ENCODE results near the gene BCL6.

BCL6 gene

DNA sequence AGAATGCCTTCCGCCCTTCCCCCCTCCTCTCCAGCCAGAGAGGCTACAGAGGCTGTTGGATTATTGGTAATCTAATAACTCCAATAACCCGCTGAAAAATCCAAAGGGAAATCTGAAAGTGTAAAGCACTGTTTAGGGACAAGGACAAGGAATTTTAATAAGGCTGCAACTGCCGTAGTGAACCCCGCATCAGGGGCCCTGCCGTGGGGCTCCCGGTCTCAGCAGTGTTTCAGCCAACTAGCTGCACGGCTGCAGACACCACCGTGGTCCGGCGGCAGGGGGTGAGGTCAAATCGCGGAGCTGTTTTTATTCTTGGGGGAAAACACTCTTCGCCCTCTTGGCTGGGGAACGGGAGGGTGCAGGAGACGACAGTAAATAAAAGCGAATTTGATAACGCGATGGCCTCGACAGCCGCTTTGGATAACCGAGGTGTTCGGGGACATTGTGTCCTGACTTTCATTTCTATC is 6.1 kb downstream of the BCL6 start:
- ATAC-seq, result peak; percentile 6
- TF ChIP-seq ZFP3 (CRISPR knock-in tag; IDR thresholded peaks at IDR 0.05), result no peak
- TF ChIP-seq, protein P1, sequence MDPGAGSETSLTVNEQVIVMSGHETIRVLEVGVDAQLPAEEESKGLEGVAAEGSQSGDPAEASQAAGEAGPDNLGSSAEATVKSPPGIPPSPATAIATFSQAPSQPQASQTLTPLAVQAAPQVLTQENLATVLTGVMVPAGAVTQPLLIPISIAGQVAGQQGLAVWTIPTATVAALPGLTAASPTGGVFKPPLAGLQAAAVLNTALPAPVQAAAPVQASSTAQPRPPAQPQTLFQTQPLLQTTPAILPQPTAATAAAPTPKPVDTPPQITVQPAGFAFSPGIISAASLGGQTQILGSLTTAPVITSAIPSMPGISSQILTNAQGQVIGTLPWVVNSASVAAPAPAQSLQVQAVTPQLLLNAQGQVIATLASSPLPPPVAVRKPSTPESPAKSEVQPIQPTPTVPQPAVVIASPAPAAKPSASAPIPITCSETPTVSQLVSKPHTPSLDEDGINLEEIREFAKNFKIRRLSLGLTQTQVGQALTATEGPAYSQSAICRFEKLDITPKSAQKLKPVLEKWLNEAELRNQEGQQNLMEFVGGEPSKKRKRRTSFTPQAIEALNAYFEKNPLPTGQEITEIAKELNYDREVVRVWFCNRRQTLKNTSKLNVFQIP (CRISPR knock-in tag; IDR thresholded peaks at IDR 0.05; ENCODE audit: borderline replicate concordance, low read depth), result no peak
- TF ChIP-seq SNAI2 (CRISPR knock-in tag; IDR thresholded peaks at IDR 0.05), result no peak

DNA sequence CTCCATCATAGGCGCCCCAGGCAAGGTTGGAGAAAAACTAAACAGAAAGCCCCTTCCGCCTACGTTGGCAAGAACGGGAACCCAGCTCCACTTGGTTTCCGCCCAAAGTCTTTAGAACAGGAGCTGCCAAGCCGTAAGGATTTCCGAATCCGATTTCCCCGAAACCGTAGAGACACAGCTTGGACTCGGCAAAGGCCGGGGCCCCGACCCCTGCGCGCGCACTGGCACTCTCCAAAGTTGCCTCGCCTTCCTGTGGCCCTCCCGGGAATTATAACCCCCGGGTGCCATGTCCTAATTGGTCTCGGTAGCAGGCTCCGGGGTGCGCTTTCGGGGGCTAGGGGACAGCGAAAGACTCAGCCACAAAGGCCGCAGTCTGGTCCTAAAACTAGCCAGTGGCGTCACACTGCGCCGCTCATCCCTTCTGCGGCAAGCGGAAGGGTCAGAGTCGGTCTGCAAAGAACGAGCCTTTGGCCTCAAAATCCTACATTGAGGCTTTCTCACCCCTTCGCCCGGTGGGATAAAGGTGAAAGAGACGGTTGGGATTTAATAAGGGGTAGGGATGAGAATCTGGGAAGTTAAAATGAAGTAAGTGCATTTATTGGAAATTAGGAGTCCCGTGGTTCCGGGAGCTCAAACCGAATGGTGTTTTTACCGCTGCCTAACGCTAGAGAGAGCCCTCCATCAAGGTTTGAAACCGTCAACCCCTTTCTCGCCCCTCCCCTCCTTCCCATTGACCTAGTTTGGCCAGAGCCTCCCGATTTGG is 6.8 kb downstream of the BCL6 start:
- ATAC-seq, result peak; percentile 55
- TF ChIP-seq ZNF565 (CRISPR knock-in tag; conservative IDR thresholded peaks at IDR 0.05; ENCODE audit: low read depth) (no peak), ZFP30 (CRISPR knock-in tag; IDR thresholded peaks at IDR 0.05) (no peak), ARNTL (CRISPR knock-in tag; IDR thresholded peaks at IDR 0.05; ENCODE audit: borderline replicate concordance, low read depth) (no peak), CSDC2 (CRISPR knock-in tag; IDR thresholded peaks at IDR 0.05) (no peak), ISL1 (CRISPR knock-in tag; IDR thresholded peaks at IDR 0.05) (no peak), OSR1 (CRISPR knock-in tag; IDR thresholded peaks at IDR 0.05) (no peak), BACH2 (CRISPR knock-in tag; IDR thresholded peaks at IDR 0.05; ENCODE audit: borderline replicate concordance) (no peak), ZC3H10 (CRISPR knock-in tag; IDR thresholded peaks at IDR 0.05) (no peak), ESRRG (CRISPR knock-in tag; IDR thresholded peaks at IDR 0.05) (no peak), SNAI2 (CRISPR knock-in tag; IDR thresholded peaks at IDR 0.05) (no peak), RARB (CRISPR knock-in tag; IDR thresholded peaks at IDR 0.05) (no peak)
- TF ChIP-seq, protein P2, sequence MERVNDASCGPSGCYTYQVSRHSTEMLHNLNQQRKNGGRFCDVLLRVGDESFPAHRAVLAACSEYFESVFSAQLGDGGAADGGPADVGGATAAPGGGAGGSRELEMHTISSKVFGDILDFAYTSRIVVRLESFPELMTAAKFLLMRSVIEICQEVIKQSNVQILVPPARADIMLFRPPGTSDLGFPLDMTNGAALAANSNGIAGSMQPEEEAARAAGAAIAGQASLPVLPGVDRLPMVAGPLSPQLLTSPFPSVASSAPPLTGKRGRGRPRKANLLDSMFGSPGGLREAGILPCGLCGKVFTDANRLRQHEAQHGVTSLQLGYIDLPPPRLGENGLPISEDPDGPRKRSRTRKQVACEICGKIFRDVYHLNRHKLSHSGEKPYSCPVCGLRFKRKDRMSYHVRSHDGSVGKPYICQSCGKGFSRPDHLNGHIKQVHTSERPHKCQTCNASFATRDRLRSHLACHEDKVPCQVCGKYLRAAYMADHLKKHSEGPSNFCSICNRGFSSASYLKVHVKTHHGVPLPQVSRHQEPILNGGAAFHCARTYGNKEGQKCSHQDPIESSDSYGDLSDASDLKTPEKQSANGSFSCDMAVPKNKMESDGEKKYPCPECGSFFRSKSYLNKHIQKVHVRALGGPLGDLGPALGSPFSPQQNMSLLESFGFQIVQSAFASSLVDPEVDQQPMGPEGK (CRISPR knock-in tag; IDR thresholded peaks at IDR 0.05; ENCODE audit: borderline replicate concordance), result no peak

DNA sequence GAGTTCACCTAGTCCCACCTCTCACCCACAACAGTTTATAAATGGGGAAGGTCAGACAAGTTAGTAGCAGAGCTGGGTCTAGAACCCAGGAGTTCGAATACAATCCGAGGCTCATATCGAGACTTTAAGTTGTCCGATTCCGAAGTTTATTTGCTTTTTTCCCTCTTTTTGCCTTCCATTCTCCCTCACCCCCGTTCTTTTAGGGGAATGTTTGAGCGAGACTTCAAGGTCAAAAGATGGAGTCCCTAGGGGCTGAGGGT is 7.3 kb downstream of the BCL6 start:
- ATAC-seq, result no peak
- TF ChIP-seq, protein P3, sequence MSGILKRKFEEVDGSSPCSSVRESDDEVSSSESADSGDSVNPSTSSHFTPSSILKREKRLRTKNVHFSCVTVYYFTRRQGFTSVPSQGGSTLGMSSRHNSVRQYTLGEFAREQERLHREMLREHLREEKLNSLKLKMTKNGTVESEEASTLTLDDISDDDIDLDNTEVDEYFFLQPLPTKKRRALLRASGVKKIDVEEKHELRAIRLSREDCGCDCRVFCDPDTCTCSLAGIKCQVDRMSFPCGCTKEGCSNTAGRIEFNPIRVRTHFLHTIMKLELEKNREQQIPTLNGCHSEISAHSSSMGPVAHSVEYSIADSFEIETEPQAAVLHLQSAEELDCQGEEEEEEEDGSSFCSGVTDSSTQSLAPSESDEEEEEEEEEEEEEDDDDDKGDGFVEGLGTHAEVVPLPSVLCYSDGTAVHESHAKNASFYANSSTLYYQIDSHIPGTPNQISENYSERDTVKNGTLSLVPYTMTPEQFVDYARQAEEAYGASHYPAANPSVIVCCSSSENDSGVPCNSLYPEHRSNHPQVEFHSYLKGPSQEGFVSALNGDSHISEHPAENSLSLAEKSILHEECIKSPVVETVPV (CRISPR knock-in tag; IDR thresholded peaks at IDR 0.05), result no peak
- TF ChIP-seq ESRRG (CRISPR knock-in tag; IDR thresholded peaks at IDR 0.05) (no peak), RARB (CRISPR knock-in tag; IDR thresholded peaks at IDR 0.05) (no peak), ZNF8 (CRISPR knock-in tag; IDR thresholded peaks at IDR 0.05) (no peak), ZNF565 (CRISPR knock-in tag; conservative IDR thresholded peaks at IDR 0.05; ENCODE audit: low read depth) (no peak), ARNTL (CRISPR knock-in tag; IDR thresholded peaks at IDR 0.05; ENCODE audit: borderline replicate concordance, low read depth) (no peak), ZNF70 (CRISPR knock-in tag; IDR thresholded peaks at IDR 0.05) (no peak), TOX (CRISPR knock-in tag; IDR thresholded peaks at IDR 0.05; ENCODE audit: borderline replicate concordance) (no peak), SNAI2 (CRISPR knock-in tag; IDR thresholded peaks at IDR 0.05) (no peak), ISL1 (CRISPR knock-in tag; IDR thresholded peaks at IDR 0.05) (no peak), ZFP30 (CRISPR knock-in tag; IDR thresholded peaks at IDR 0.05) (no peak), ZFP3 (CRISPR knock-in tag; IDR thresholded peaks at IDR 0.05) (no peak), PPARA (CRISPR knock-in tag; IDR thresholded peaks at IDR 0.05; ENCODE audit: borderline replicate concordance) (no peak), OSR1 (CRISPR knock-in tag; IDR thresholded peaks at IDR 0.05) (no peak)
- TF ChIP-seq, protein P2 (CRISPR knock-in tag; IDR thresholded peaks at IDR 0.05; ENCODE audit: borderline replicate concordance), result no peak
- TF ChIP-seq, protein P4, sequence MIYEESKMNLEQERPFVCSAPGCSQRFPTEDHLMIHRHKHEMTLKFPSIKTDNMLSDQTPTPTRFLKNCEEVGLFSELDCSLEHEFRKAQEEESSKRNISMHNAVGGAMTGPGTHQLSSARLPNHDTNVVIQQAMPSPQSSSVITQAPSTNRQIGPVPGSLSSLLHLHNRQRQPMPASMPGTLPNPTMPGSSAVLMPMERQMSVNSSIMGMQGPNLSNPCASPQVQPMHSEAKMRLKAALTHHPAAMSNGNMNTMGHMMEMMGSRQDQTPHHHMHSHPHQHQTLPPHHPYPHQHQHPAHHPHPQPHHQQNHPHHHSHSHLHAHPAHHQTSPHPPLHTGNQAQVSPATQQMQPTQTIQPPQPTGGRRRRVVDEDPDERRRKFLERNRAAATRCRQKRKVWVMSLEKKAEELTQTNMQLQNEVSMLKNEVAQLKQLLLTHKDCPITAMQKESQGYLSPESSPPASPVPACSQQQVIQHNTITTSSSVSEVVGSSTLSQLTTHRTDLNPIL (CRISPR knock-in tag; IDR thresholded peaks at IDR 0.05; ENCODE audit: low read depth), result no peak
